IPS DF 6.9 (cell line): ENCODE data around the gene HIPK2.

ENCODE experiments used
- DNase-seq: peaks from one replicate; pipeline ENCODE4 v3.0.0-alpha.2; 2013; ENCODE audit warnings: low read depth, low spot score
- H3K27ac ChIP-seq: one replicate; pipeline ENCODE4 v1.5.1; 2013; ENCODE audit warnings: low read length, control low read depth
- H3K27me3 ChIP-seq: 2 replicates; pipeline ENCODE4 v1.6.1; 2013; ENCODE audit warnings: mild to moderate bottlenecking, low read length; ENCODE audit not compliant: control insufficient read depth, insufficient read depth
- H3K36me3 ChIP-seq: 2 replicates; pipeline ENCODE4 v1.6.1; 2013; ENCODE audit warnings: low read length; ENCODE audit not compliant: control insufficient read depth, insufficient read depth
- H3K4me1 ChIP-seq: 2 replicates; pipeline ENCODE4 v1.6.1; 2013; ENCODE audit warnings: low read length; ENCODE audit not compliant: control insufficient read depth, insufficient read depth
- H3K4me3 ChIP-seq: 2 replicates; pipeline ENCODE4 v1.5.1; 2013; ENCODE audit warnings: mild to moderate bottlenecking, low read length
- H3K9me3 ChIP-seq: 2 replicates; pipeline ENCODE4 v1.6.1; 2013; ENCODE audit warnings: low read length, inconsistent platforms; ENCODE audit not compliant: control insufficient read depth, insufficient read depth
- WGBS: extraction: QIAGEN DNeasy Blood & Tissue Kit; methylation state at CpG from one replicate; pipeline ENCODE4 v1.1.7; 2013; ENCODE audit warnings: mixed read lengths, missing lambda C conversion rate; ENCODE audit not compliant: insufficient read length, insufficient coverage; 5-methylcytosine and 5-hydroxymethylcytosine counted together

HIPK2 gene

DNA sequence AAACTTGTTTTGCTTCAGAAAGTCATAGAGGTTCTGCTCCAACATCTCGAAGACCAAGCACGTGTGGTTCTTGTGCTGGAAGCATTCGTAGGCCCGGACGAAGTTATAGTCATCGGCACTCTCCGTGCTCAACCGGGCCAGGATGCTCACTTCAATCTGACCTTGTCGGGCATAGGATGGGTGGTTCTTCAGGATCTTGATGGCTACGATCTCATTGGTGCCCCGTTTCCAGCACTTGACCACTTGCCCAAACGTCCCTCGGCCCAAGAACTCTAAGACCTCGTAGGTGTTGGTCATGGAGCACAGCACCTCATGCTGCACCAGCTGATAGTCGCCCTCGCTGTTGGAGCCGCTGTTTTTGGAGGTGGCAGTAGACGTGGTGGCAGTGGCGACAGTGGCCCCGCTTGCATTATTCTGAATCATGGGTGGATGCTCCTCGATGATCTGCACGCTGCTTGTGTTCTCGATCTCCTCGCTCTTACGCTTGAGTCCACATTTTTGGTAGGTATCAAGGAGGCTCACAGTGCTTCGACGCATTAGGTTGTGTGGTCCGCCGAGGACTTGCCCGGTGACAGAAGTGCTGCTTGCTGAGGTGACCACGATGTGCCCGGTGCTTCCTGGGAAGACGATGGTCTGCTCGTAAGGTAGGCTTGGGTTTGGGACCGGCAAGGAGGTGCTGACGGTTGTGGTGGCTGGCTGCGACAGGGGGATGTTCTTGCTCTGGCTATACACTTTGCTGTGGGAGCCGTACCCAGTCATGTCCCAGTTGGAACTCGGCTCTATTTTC is 61.4 kb downstream of the HIPK2 start:
- peaks cover 18% of the 10 kb centered on the region for H3K4me1 ChIP-seq
- H3K4me3 ChIP-seq, result no peak overlapping the region
- no peaks in the 10 kb centered on the region for H3K36me3 ChIP-seq
- no peaks in the 10 kb centered on the region for H3K27me3 ChIP-seq
- no CpG with 5 or more reads among the region's 39 CpGs for WGBS
- H3K9me3 ChIP-seq, result no peaks in the 10 kb centered on the region
- DNase-seq, result no peak
- no peak overlapping the region for H3K27ac ChIP-seq

- WGBS, result no CpG with 5 or more reads among the region's 13 CpGs
- no peak for DNase-seq
- no peaks in the 10 kb centered on the region for H3K9me3 ChIP-seq
- H3K27me3 ChIP-seq, result no peaks in the 10 kb centered on the region
- H3K27ac ChIP-seq, result no peak overlapping the region
- H3K4me1 ChIP-seq, result peaks cover 18% of the 10 kb centered on the region
- no peaks in the 10 kb centered on the region for H3K36me3 ChIP-seq
- H3K4me3 ChIP-seq, result no peak overlapping the region
These were observed 62.5 kb downstream of the HIPK2 start for GRCh38 chr7:139715194-139715815.

GRCh38 chr7:139714163-139714901 is 63.5 kb downstream of the HIPK2 start:
- no peaks in the 10 kb centered on the region for H3K9me3 ChIP-seq
- no peak overlapping the region for H3K4me3 ChIP-seq
- no peaks in the 10 kb centered on the region for H3K27me3 ChIP-seq
- no peak overlapping the region for H3K27ac ChIP-seq
- DNase-seq, result no peak
- no CpG with 5 or more reads among the region's 23 CpGs for WGBS
- H3K4me1 ChIP-seq, result peaks cover 18% of the 10 kb centered on the region
- H3K36me3 ChIP-seq, result no peaks in the 10 kb centered on the region

DNA sequence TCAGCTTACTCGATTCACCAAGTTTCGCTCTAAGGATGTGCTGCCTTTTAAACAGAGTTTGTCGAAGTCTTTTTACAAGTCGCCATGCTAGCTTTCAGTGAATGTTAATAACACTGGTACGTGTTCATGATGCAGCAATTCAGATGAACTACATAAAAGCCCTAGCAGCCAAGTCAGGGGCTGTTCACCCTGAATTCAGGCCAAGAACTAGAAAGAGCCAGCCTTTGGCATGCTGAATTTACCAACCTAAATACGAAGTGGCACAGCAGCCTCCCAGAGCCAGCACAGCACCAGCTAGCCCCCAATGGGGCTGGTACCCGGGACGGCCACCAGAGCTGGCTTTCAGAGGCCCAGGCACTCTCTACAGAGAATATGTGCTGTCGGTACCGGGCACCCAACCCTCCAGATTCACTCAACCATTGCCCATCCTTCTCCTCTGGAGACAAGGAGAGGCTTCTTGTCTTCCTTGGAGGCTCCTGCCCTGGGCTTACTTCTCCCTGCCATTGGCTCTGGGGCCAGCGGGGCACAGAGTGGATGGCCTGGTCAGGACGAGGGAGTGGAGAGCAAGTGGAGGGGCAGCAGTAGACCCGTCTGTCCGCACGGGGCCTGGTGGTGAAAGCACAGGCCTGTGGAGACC is 64.2 kb downstream of the HIPK2 start:
- WGBS, result no CpG with 5 or more reads among the region's 15 CpGs

DNA sequence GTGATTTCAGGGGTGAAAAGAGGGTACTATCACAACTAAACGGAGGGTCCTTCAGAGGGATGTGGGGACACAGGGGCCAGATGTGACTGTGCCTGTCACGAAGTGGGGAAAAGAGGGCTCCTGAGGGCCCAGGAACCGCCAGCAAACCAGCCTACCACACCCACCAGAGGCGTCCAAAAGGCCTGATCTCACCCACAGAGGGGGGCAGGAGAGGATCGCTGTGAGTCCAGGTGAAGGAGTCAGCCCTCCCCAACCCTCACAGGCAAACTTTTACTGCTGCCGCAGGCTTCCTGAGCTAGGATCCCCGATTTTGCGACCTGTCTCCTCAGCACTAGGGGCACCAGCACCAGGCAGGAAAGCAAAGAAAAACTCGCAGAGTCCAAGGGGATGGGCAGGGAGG is 64.7 kb downstream of the HIPK2 start:
- Histone ChIP-seq H3K27ac (no peak overlapping the region), H3K36me3 (no peaks in the 10 kb centered on the region)
- WGBS, result no CpG with 5 or more reads among the region's 9 CpGs

More for the DNA sequence above, 64.2 kb downstream of the HIPK2 start:
- Histone ChIP-seq H3K9me3 (no peaks in the 10 kb centered on the region), H3K27me3 (no peaks in the 10 kb centered on the region), H3K27ac (no peak overlapping the region), H3K4me1 (peaks cover 18% of the 10 kb centered on the region), H3K4me3 (no peak overlapping the region), H3K36me3 (no peaks in the 10 kb centered on the region)
- no peak for DNase-seq

GRCh38 chr7:139711991-139712743 is 65.6 kb downstream of the HIPK2 start:
- no peak for DNase-seq
- no peaks in the 10 kb centered on the region for H3K9me3 ChIP-seq
- no CpG with 5 or more reads among the region's 11 CpGs for WGBS
- no peaks in the 10 kb centered on the region for H3K27me3 ChIP-seq
- H3K27ac ChIP-seq, result no peak overlapping the region
- H3K4me3 ChIP-seq, result no peak overlapping the region
- no peaks in the 10 kb centered on the region for H3K36me3 ChIP-seq
- peaks cover 18% of the 10 kb centered on the region for H3K4me1 ChIP-seq

More for the DNA sequence above, 64.7 kb downstream of the HIPK2 start:
- no peak for DNase-seq
- Histone ChIP-seq H3K4me3 (no peak overlapping the region), H3K27me3 (no peaks in the 10 kb centered on the region), H3K9me3 (no peaks in the 10 kb centered on the region), H3K4me1 (peaks cover 18% of the 10 kb centered on the region)

DNA sequence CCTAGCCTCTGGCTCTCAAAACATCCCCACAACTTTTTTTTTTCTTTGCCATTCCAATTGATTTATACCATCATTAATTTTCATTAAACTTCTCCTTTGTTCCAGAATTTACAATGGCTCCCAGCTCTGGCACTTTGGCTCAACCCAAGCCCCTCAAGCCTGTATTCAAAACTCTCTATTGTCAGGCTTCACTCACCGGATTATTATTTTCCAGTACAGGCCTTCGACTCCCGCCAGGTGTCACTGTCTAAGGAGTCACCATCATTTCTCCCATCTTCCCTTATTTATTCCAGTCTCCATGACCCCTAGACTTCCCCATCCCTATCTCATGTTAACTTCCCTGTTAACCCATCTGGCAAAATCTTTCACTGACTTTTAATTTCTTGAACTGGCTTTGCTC is 67.8 kb downstream of the HIPK2 start:
- no peaks in the 10 kb centered on the region for H3K27me3 ChIP-seq
- H3K4me1 ChIP-seq, result peaks cover 18% of the 10 kb centered on the region
- DNase-seq, result no peak
- WGBS, result no CpG with 5 or more reads among the region's 3 CpGs
- H3K27ac ChIP-seq, result no peak overlapping the region
- no peaks in the 10 kb centered on the region for H3K36me3 ChIP-seq
- H3K9me3 ChIP-seq, result no peaks in the 10 kb centered on the region
- H3K4me3 ChIP-seq, result no peak overlapping the region

DNA sequence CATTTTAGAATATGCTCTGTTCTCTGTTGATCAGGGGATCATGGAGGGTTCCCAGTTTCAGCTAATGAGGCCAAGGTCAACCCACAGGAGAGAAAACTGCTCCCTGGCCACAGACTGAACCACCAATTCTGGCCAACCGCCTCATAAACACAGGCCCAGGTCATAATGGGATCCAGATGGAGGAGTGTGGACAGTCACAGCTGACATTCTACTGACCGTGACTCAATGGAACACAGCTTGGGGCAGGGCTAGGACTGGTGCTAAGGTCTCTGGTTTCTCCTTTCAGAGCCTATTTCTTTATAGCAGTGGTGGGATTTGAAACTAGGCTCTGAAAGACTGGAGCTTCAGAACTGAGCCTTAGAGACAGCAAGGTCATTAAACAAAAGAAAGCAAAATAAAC is 68.3 kb downstream of the HIPK2 start:
- no peak overlapping the region for H3K27ac ChIP-seq
- no peaks in the 10 kb centered on the region for H3K36me3 ChIP-seq
- WGBS, result no CpG with 5 or more reads among the region's 2 CpGs

GRCh38 chr7:139708541-139708940 is 69.3 kb downstream of the HIPK2 start:
- no peak for DNase-seq
- no peak overlapping the region for H3K4me3 ChIP-seq
- H3K9me3 ChIP-seq, result no peaks in the 10 kb centered on the region
- H3K36me3 ChIP-seq, result no peaks in the 10 kb centered on the region
- H3K27ac ChIP-seq, result no peak overlapping the region
- peaks cover 13% of the 10 kb centered on the region for H3K4me1 ChIP-seq
- no CpG with 5 or more reads among the region's 6 CpGs for WGBS
- no peaks in the 10 kb centered on the region for H3K27me3 ChIP-seq

More for the DNA sequence above, 68.3 kb downstream of the HIPK2 start:
- H3K4me3 ChIP-seq, result no peak overlapping the region
- H3K27me3 ChIP-seq, result no peaks in the 10 kb centered on the region
- H3K4me1 ChIP-seq, result peaks cover 16% of the 10 kb centered on the region
- H3K9me3 ChIP-seq, result no peaks in the 10 kb centered on the region
- DNase-seq, result no peak
